Measurements from ENCODE around the gene DIDO1. TPM values are rescaled to one million over a fixed set of nuclear protein-coding genes. Genes with fewer than 3 reads are reported as not detected.

The DIDO1 gene
- total and polyA plus RNA-seq, 2 of the 13 experiments (the other 11 are each of a cell fraction or from before 2014, with no cell fraction given): 75.0 to 75.1 TPM

DNA sequence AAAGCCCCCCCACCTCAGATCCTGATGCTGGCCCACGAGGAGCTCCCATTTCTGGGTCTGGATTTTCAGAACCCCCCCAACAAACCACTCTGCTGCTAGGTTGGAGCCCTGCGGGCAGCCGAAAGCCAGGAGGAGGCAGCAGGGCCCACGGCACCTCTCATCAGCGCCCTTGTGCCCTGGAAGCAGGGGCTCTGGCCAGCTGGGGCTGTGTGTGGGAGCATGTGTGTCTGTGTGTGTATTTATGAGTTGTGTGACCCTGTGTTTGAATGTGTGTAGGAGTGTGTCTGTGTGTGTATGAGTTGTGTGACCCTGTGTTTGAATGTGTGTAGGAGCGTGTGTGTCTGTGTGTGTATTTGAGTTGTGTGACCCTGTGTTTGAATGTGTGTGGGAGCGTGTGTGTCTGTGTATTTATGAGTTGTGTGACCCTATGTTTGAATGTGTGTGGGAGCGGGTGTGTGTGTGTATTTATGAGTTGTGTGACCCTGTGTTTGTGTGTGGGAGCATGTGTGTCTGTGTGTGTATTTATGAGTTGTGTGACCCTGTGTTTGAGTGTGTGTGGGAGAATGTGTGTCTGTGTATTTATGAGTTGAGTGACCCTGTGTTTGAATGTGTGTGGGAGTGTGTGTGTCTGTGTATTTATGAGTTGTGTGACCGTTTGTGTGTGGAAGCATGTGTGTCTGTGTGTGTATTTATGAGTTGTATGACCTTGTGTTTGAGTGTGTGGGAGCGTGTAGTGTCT is 45.1 kb upstream of the DIDO1 start (continued):
- TF ChIP-seq, protein P1, sequence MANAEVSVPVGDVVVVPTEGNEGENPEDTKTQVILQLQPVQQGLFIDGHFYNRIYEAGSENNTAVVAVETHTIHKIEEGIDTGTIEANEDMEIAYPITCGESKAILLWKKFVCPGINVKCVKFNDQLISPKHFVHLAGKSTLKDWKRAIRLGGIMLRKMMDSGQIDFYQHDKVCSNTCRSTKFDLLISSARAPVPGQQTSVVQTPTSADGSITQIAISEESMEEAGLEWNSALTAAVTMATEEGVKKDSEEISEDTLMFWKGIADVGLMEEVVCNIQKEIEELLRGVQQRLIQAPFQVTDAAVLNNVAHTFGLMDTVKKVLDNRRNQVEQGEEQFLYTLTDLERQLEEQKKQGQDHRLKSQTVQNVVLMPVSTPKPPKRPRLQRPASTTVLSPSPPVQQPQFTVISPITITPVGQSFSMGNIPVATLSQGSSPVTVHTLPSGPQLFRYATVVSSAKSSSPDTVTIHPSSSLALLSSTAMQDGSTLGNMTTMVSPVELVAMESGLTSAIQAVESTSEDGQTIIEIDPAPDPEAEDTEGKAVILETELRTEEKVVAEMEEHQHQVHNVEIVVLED (CRISPR knock-in tag; IDR thresholded peaks at IDR 0.05; ENCODE audit: borderline replicate concordance): 0 out of 2 replicates have a peak, but pooled peaks have one; percentile 43
- TF ChIP-seq ZKSCAN8 (CRISPR knock-in tag; IDR thresholded peaks at IDR 0.05; ENCODE audit: borderline replicate concordance) (no peak), ZNF317 (CRISPR knock-in tag; IDR thresholded peaks at IDR 0.05) (no peak), ZNF7 (CRISPR knock-in tag; IDR thresholded peaks at IDR 0.05) (no peak), NR2C2 (CRISPR knock-in tag; IDR thresholded peaks at IDR 0.05; ENCODE audit: borderline replicate concordance) (peak; percentile 3; the same call in 1 of the 2 replicates), ZNF367 (CRISPR knock-in tag; IDR thresholded peaks at IDR 0.05; ENCODE audit: borderline replicate concordance) (no peak), PTBP1 (IDR thresholded peaks at IDR 0.05; ENCODE audit: low read depth, low read length, poor library complexity, severe bottlenecking) (no peak), ZNF761 (CRISPR knock-in tag; conservative IDR thresholded peaks at IDR 0.05) (0 out of 2 replicates have a peak, but pooled peaks have one; percentile 35), ZNF543 (CRISPR knock-in tag; IDR thresholded peaks at IDR 0.05) (peak; percentile 1; the same call in 1 of the 2 replicates), TSC22D2 (CRISPR knock-in tag; IDR thresholded peaks at IDR 0.05; ENCODE audit: borderline replicate concordance) (no peak), SNAPC2 (CRISPR knock-in tag; IDR thresholded peaks at IDR 0.05) (0 out of 2 replicates have a peak, but pooled peaks have one; percentile 66), EP300 (IDR thresholded peaks at IDR 0.05; ENCODE audit: low read depth in 2 of 2, low read length in 2 of 2) (no peak), EP300 (CRISPR knock-in tag; IDR thresholded peaks at IDR 0.05; ENCODE audit: borderline replicate concordance) (no peak), RARA (CRISPR knock-in tag; IDR thresholded peaks at IDR 0.05) (no peak), TRIM24 (CRISPR knock-in tag; IDR thresholded peaks at IDR 0.05) (no peak), ZSCAN21 (CRISPR knock-in tag; IDR thresholded peaks at IDR 0.05; ENCODE audit: borderline replicate concordance) (no peak)
- TF ChIP-seq, protein P2, sequence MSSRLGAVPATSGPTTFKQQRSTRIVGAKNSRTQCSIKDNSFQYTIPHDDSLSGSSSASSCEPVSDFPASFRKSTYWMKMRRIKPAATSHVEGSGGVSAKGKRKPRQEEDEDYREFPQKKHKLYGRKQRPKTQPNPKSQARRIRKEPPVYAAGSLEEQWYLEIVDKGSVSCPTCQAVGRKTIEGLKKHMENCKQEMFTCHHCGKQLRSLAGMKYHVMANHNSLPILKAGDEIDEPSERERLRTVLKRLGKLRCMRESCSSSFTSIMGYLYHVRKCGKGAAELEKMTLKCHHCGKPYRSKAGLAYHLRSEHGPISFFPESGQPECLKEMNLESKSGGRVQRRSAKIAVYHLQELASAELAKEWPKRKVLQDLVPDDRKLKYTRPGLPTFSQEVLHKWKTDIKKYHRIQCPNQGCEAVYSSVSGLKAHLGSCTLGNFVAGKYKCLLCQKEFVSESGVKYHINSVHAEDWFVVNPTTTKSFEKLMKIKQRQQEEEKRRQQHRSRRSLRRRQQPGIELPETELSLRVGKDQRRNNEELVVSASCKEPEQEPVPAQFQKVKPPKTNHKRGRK (CRISPR knock-in tag; IDR thresholded peaks at IDR 0.05): no peak
- TF ChIP-seq, protein P3, sequence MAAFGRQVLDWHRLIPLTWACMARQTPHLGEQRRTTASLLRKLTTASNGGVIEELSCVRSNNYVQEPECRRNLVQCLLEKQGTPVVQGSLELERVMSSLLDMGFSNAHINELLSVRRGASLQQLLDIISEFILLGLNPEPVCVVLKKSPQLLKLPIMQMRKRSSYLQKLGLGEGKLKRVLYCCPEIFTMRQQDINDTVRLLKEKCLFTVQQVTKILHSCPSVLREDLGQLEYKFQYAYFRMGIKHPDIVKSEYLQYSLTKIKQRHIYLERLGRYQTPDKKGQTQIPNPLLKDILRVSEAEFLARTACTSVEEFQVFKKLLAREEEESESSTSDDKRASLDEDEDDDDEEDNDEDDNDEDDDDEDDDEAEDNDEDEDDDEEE (CRISPR knock-in tag; IDR thresholded peaks at IDR 0.05): no peak
- TF ChIP-seq, protein P4, sequence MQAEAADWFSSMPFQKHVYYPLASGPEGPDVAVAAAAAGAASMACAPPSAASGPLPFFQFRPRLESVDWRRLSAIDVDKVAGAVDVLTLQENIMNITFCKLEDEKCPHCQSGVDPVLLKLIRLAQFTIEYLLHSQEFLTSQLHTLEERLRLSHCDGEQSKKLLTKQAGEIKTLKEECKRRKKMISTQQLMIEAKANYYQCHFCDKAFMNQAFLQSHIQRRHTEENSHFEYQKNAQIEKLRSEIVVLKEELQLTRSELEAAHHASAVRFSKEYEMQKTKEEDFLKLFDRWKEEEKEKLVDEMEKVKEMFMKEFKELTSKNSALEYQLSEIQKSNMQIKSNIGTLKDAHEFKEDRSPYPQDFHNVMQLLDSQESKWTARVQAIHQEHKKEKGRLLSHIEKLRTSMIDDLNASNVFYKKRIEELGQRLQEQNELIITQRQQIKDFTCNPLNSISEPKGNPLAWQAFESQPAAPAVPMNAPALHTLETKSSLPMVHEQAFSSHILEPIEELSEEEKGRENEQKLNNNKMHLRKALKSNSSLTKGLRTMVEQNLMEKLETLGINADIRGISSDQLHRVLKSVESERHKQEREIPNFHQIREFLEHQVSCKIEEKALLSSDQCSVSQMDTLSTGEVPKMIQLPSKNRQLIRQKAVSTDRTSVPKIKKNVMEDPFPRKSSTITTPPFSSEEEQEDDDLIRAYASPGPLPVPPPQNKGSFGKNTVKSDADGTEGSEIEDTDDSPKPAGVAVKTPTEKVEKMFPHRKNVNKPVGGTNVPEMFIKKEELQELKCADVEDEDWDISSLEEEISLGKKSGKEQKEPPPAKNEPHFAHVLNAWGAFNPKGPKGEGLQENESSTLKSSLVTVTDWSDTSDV (CRISPR knock-in tag; IDR thresholded peaks at IDR 0.05): no peak
- TF ChIP-seq, protein P5, sequence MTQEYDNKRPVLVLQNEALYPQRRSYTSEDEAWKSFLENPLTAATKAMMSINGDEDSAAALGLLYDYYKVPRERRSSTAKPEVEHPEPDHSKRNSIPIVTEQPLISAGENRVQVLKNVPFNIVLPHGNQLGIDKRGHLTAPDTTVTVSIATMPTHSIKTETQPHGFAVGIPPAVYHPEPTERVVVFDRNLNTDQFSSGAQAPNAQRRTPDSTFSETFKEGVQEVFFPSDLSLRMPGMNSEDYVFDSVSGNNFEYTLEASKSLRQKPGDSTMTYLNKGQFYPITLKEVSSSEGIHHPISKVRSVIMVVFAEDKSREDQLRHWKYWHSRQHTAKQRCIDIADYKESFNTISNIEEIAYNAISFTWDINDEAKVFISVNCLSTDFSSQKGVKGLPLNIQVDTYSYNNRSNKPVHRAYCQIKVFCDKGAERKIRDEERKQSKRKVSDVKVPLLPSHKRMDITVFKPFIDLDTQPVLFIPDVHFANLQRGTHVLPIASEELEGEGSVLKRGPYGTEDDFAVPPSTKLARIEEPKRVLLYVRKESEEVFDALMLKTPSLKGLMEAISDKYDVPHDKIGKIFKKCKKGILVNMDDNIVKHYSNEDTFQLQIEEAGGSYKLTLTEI (CRISPR knock-in tag; conservative IDR thresholded peaks at IDR 0.05): no peak

Measured in HepG2 (cell line).